Osteocyte (in vitro differentiated cells): ENCODE measurements around the gene GOLT1B. TPM values are rescaled to one million over a fixed set of nuclear protein-coding genes. Genes with fewer than 3 reads are reported as not detected.
"Not testable (repeated sequence)": the region's sequence is repeated elsewhere in the genome, so short reads cannot be mapped to it uniquely, and the experiment has no call there.

Experiments
- DNase-seq: peaks from one replicate; pipeline ENCODE4 v3.0.0; 2021; ENCODE audit warnings: mixed read lengths; ENCODE audit not compliant: unreplicated experiment; ENCODE audit errors: extremely low spot score
- H3K27ac Mint-ChIP-seq: one replicate; pipeline ENCODE4 v1.8.0; 2021; ENCODE audit warnings: mild to moderate bottlenecking, mixed read lengths; ENCODE audit not compliant: unreplicated experiment
- H3K27me3 Mint-ChIP-seq: one replicate; pipeline ENCODE4 v1.8.0; 2021; ENCODE audit warnings: mixed read lengths; ENCODE audit not compliant: unreplicated experiment
- H3K36me3 Mint-ChIP-seq: one replicate; pipeline ENCODE4 v1.8.0; 2021; ENCODE audit warnings: mixed read lengths; ENCODE audit not compliant: unreplicated experiment
- H3K4me1 Mint-ChIP-seq: one replicate; pipeline ENCODE4 v1.8.0; 2021; ENCODE audit warnings: mixed read lengths; ENCODE audit not compliant: unreplicated experiment
- H3K4me3 Mint-ChIP-seq: one replicate; pipeline ENCODE4 v1.8.0; 2021; ENCODE audit warnings: mild to moderate bottlenecking, moderate library complexity, mixed read lengths; ENCODE audit not compliant: unreplicated experiment
- H3K9me3 Mint-ChIP-seq: one replicate; pipeline ENCODE4 v1.8.0; 2021; ENCODE audit warnings: mixed read lengths; ENCODE audit not compliant: unreplicated experiment
- CTCF ChIP-seq: fragments of 200-600 bp; sonication (generic); IDR thresholded peaks from 2 replicates; pipeline ENCODE4 v1.5.0; 2021; ENCODE audit warnings: antibody characterized with exemption, mild to moderate bottlenecking, moderate library complexity
- long read RNA-seq: library from polyadenylated mRNA; unstranded; transcript quantifications from one replicate; pipeline ENCODE4 v2.0.0, GENCODE V29; 2021
- total RNA-seq: library from RNA; stranded (reverse); gene quantifications from 2 replicates; pipeline ENCODE4 v1.2.1, GENCODE V29; 2021

The GOLT1B gene
- total RNA-seq, result 56.9 and 65.4 TPM in 2 replicates
- long read RNA-seq, transcript GOLT1B-201 (5 exons, 3,227 nt), result major isoform, 299 of 324 reads
- long read RNA-seq, partial matches to known transcripts, result 8 of 324 reads
- long read RNA-seq, other reads (novel, unspliced or antisense), result 3 of 324 reads

- Mint-ChIP-seq H3K27me3 (no peaks in the 10 kb centered on the region), H3K9me3 (no peaks in the 10 kb centered on the region), H3K4me3 (no peak within 1 kb of the TSS), H3K27ac (no peak within 1 kb of the TSS), H3K4me1 (peaks cover 33% of the 10 kb centered on the region), H3K36me3 (peaks cover 16% of the 10 kb centered on the region)
- no peak for TF ChIP-seq CTCF
- DNase-seq, result peak; percentile 96
Observed at GRCh38 chr12:21501258-21502163, at the start of gene GOLT1B, which contains the start of gene RECQL. GOLT1B (plus strand) TSS chr12:21501789; CDS start chr12:21501924, 135 bp downstream. RECQL (minus strand) TSS chr12:21501635; CDS start chr12:21499570, 2,065 bp downstream.

- peaks cover 15% of the 10 kb centered on the region for H3K4me1 Mint-ChIP-seq
- no peak overlapping the region for H3K4me3 Mint-ChIP-seq
- peaks cover 35% of the 10 kb centered on the region for H3K36me3 Mint-ChIP-seq
- TF ChIP-seq CTCF, result no peak
- DNase-seq, result no peak
- H3K9me3 Mint-ChIP-seq, result peaks cover 5% of the 10 kb centered on the region
- H3K27me3 Mint-ChIP-seq, result no peaks in the 10 kb centered on the region
- no peak overlapping the region for H3K27ac Mint-ChIP-seq
Observed at GRCh38 chr12:21453312-21453852, 48.2 kb upstream of the GOLT1B start.

- H3K4me3 Mint-ChIP-seq, result no peak overlapping the region
- H3K4me1 Mint-ChIP-seq, result peaks cover 13% of the 10 kb centered on the region
- H3K9me3 Mint-ChIP-seq, result peaks cover 5% of the 10 kb centered on the region
- H3K27ac Mint-ChIP-seq, result peak overlapping the region; percentile 67
- no peaks in the 10 kb centered on the region for H3K27me3 Mint-ChIP-seq
- H3K36me3 Mint-ChIP-seq, result peaks cover 37% of the 10 kb centered on the region
- TF ChIP-seq CTCF, result no peak
- DNase-seq, result no peak
Observed at GRCh38 chr12:21456291-21456780, 45.3 kb upstream of the GOLT1B start.

GRCh38 chr12:21459474-21459873 lies 42.1 kb upstream of the GOLT1B start:
- Mint-ChIP-seq H3K27ac (no peak overlapping the region), H3K4me1 (peaks cover 13% of the 10 kb centered on the region), H3K27me3 (no peaks in the 10 kb centered on the region), H3K36me3 (peaks cover 43% of the 10 kb centered on the region), H3K9me3 (peaks cover 5% of the 10 kb centered on the region), H3K4me3 (no peak overlapping the region)
- no peak for TF ChIP-seq CTCF
- DNase-seq, result no peak

- H3K27ac Mint-ChIP-seq, H3K27me3 Mint-ChIP-seq, H3K4me1 Mint-ChIP-seq, H3K4me3 Mint-ChIP-seq, DNase-seq, H3K9me3 Mint-ChIP-seq: not testable (repeated sequence)
- peaks cover 48% of the 10 kb centered on the region for H3K36me3 Mint-ChIP-seq
Observed at GRCh38 chr12:21467334-21467733, 34.3 kb upstream of the GOLT1B start.
